KOPT-K1 (cell line): ENCODE measurements around the gene ATP5ME.

ENCODE experiments used
- H3K27ac ChIP-seq: fragments of 200-600 bp; sonication (generic); 2 replicates; pipeline ENCODE4 v1.5.1; 2016; ENCODE audit warnings: antibody characterized with exemption, mild to moderate bottlenecking, low read depth, low read length; ENCODE audit not compliant: poor library complexity, severe bottlenecking
- H3K36me3 ChIP-seq: fragments of 200-600 bp; sonication (generic); 2 replicates; pipeline ENCODE4 v1.5.1; 2017; ENCODE audit warnings: antibody characterized with exemption, mild to moderate bottlenecking, low read length, moderate library complexity; ENCODE audit not compliant: insufficient read depth
- H3K9me3 ChIP-seq: fragments of 200-600 bp; sonication (generic); 2 replicates; pipeline ENCODE4 v1.5.1; 2017; ENCODE audit warnings: antibody characterized with exemption, low read length, mild to moderate bottlenecking; ENCODE audit not compliant: insufficient read depth, poor library complexity, severe bottlenecking

Gene ATP5ME

DNA sequence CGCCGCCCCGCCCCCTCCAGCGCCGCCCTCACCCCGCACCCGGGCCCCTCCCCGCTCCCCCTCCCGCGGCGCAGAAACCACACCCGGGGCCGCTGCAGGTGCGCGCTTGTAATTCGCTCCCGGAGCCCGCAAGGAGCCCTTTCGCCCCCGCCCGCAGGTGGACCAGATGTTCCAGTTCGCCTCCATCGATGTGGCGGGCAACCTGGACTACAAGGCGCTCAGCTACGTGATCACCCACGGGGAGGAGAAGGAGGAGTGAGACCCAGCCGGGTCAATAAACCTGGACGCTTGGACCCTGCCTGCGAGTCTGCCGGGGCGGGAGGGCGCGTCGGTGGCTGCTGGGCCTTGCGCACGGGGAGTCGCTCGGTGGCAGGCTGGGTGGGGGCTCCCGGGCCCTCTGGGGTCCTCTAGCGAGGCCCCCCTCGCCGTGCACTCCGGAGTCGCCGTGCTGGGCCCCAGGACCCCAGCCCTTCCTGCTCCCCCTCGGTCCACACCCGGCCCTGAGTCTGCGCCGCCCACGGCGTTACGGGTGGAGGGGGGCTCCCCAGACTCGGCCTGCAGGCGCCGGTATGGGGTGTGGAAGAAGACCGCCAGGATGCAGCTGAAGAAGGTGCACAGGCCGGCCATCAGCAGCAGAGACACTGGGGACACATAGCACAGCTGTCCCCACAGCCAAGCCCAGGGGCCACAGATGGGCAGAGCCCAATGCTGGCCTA lies 7.8 kb upstream of the ATP5ME start:
- Histone ChIP-seq H3K9me3 (no peaks in the 10 kb centered on the region), H3K27ac (no peak overlapping the region), H3K36me3 (no peaks in the 10 kb centered on the region)

DNA sequence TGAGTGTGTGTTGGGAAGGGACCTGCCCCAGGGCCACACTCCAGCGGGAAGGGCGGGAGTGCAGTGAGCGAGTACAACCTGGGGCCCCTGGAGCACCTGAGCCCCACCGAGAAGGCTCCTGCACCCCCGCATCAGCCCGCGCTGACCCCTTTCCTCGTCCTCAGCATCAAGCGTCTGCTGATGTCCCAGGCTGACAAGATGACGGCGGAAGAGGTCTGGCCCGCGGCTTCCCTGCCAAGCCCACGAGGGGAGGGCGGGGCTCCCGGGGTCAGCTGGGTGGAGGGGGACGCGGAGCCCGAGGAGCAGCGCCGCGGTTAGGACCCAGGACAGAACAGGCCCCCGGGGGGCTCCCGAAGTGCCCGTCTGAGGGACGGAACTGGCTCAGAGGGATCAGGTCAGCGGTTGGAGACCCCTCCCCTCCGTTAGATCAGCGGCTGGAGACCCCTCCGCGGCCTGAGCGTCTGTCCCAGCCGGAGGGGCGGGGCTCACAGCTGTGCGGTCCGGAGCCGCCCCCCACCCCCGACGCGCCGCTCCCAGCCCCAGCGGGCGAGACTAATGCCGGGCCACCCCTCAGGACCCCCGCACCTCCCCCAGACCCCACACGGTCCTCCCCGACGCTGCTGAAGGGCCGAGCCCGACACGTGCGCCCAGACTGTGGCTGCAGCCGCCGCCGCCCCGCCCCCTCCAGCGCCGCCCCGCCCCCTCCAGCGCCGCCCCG lies 7.0 kb upstream of the ATP5ME start:
- no peak overlapping the region for H3K27ac ChIP-seq
- H3K36me3 ChIP-seq: no peaks in the 10 kb centered on the region

DNA sequence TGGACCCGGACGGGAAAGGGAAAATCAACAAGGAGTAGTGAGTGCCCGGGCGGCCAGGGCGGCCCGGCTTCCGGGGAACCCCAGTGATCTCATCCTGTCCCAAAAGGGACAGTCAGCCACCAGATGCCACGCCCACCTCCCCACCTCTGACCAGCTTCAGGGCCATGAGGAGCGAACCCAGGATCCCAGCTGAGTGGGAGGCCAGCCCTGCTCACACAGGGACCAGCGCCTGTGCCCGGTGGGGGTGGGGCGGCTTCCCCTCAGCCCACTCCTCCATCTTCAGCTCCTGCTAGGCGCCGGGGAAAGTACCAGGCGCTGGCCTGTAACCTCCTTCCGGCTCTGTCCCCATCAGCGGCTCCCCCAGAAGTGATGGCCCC lies 6.5 kb upstream of the ATP5ME start:
- Histone ChIP-seq H3K36me3 (no peaks in the 10 kb centered on the region), H3K27ac (no peak overlapping the region), H3K9me3 (no peaks in the 10 kb centered on the region)

More for the DNA sequence above, 7.0 kb upstream of the ATP5ME start:
- no peaks in the 10 kb centered on the region for H3K9me3 ChIP-seq

DNA sequence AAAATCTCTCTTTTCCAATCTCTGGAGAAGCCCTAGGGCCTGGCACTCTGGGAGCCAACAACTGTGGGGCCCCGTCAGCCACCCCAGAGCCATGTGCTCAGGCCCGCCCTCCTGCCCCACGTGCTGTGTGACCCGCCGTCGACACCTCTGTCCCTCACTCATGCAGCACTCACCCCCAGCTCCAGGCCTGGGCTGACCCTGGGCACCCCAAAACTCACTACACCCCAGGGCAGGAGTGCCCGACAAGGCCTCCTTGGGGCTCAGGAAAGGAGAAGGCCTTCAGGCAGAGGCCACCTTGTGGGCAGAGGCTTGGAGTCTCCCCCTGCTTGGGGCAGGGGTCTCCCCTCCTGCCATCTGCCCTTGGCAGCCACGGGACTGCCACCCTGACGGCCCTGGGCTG lies 6.0 kb upstream of the ATP5ME start:
- Histone ChIP-seq H3K9me3 (no peaks in the 10 kb centered on the region), H3K36me3 (no peaks in the 10 kb centered on the region), H3K27ac (no peak overlapping the region)

DNA sequence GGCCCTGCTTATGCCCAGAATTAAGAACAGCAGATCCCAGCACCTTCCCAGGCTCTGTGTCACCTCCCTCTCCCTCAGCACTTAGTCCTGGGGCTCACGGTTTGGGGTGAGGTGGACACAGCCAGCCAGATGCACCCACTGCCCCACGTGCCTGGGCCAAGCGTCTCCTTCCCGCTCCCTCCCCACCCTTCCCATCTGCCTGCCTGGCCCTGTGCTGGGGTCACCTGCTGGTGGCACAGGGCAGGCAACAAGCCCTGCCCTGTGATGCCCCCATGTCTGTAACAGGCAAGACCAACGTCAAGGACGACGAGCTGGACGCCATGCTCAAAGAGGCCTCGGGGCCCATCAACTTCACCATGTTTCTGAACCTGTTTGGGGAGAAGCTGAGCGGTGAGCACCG lies 5.6 kb upstream of the ATP5ME start:
- no peaks in the 10 kb centered on the region for H3K9me3 ChIP-seq
- H3K27ac ChIP-seq: no peak overlapping the region
- no peaks in the 10 kb centered on the region for H3K36me3 ChIP-seq

DNA sequence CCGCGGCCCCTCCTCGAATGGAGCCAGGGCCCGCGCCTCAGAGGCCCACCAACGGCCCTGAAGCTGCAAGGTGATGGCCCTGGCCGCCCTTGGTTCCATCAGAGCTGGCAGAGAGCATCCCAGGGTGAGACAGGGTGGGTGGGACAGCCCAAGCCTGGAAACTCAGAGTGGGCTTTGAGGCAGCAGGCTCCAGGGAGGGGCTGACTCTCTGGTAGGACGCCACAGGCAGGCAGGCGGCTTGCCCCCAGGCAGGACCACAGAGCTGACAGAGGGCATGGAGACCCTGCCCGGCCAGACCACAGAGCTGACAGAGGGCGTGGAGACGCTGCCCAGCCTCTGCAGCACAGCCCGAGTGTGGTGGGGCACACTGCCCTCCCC lies 5.0 kb upstream of the ATP5ME start:
- Histone ChIP-seq H3K9me3 (no peaks in the 10 kb centered on the region), H3K27ac (no peak overlapping the region), H3K36me3 (no peaks in the 10 kb centered on the region)

DNA sequence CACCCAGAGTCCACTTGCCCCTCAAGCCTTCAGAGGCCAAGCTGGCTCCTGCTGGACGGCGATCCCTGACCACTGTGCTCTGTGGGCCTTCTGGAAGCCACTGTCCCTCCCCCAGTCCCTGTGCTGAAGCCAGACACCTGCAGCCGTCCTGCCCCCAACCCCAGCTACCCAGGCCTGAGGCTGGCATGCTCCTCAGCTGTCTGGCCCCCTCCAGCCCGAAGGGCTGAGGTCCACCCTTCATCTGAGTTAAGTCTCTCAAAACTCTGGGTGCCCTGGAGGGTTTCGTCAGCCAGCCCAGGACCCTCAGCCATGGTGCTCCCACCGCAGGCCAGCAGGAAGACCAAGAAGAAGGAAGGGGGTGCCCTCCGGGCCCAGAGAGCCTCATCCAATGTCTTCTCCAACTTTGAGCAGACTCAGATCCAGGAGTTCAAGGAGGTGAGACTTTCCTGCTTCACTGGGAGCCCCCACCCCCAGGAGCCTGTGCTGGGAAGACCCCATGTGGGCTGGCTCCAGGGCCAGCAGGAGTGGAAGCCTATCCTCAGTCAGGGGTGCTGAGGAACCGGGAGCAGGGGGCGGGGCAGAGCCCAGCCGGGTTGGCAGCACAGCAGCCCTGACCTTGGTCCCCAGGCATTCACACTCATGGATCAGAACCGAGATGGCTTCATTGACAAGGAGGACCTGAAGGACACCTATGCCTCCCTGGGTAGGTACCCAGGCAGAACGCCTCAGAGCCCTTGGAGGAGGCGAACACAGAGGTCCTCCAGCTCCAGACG lies 4.4 kb upstream of the ATP5ME start:
- Histone ChIP-seq H3K9me3 (no peaks in the 10 kb centered on the region), H3K27ac (no peak overlapping the region), H3K36me3 (no peaks in the 10 kb centered on the region)

DNA sequence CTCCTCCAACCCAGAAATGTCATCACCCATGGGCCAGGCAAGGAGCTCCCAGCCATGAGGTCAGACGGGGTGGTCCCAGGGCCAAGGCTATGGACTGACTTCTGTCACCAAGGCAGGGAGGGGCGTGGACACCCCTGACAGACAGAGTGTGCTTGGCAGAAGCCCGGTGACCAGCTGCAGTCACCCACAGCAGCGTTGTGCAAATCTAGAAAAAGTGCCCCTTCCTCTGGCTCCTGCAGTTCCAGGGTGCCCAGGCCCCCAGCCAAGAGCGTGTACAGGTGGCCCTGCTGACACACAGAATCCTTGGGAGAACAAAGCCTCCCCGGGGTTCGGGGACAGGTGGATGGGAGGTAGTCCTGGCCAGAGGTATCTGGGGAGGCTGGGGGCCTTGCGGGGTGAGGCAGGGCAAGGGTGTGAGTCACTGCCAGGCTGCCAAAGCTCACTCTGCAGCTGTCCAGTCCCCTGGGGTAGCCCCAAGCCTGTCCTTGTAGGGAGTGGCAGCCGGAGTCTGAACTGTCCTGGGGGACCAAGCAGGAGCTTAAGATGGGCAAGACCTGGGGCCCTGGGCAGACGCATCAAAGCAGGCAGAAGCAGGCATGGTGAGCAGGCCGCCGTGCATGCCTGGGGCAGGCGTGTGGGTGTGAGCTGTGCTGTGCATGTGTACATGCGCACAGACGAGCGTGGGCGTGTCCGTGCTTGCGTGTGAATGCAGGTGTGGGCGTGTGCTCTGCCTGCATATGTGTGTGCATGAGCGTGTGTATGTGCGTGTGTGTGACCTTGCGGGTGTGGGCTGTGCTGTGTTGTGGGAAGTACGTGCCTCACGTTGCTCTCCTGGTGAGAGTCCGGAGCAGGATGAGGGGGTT lies 3.6 kb upstream of the ATP5ME start:
- H3K27ac ChIP-seq: no peak overlapping the region
- H3K9me3 ChIP-seq: no peaks in the 10 kb centered on the region
- H3K36me3 ChIP-seq: peaks cover 4% of the 10 kb centered on the region

DNA sequence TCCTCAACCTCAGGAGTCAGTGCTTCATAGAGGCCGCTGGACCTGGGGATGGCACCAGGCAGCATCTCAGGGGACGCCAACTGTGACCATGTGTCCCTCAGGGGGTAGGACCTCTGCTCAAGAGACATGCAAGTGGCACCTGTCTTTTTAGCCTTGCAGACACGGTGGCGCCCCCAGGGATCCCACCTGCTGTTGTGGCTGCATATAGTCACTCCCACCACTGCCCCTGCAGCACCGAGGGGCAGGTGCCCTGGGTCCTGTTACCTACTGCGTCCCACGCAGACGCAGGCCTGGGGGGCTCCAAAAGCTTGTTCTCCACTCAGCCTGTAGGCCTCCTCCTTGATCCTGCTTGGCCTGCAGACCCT lies 2.8 kb upstream of the ATP5ME start:
- H3K9me3 ChIP-seq: no peaks in the 10 kb centered on the region
- H3K27ac ChIP-seq: no peak overlapping the region
- peaks cover 12% of the 10 kb centered on the region for H3K36me3 ChIP-seq

DNA sequence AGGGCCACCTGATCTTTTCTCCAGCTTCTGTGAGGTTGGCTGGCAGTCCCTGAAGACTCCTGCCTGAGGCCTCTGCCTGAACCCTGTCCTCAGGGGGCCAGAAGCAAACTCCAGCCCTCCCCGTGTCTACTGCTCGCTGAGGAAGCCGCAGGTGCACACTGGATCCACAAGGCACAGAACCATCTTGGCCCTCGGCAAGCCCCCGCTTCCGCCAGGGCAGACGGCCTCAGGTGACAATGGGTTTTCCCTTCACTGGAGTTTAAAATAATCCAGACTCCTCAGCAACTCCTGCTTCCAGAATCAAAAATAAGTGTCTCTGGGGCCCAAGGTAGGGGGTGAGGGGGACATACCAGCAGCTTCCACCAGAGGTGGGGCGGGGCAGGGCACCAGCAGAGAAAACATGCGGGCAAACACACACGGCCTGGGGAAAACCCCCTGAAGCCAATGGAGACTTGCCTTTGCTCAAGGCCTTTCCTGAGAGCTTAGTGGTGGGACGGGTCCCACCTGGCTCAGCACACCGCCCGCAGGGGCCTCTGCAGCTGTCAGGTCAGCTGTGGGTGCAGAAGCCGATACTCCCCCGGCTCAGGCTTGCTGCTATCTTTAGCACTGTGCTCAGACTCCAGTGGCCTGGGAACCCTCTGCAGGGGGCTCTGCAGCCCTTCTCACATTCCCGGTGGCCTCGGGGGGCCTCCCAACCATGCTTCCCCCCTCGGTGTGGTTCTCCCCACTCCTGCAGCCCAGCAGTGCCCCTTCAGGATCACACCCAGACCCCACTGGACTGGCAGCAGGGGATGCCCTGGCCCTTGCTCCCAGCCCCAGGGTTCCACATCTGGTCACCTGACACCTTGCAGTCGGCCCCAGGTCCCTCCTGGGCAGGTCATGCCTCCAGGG lies 2.1 kb upstream of the ATP5ME start:
- Histone ChIP-seq H3K36me3 (peaks cover 18% of the 10 kb centered on the region), H3K27ac (no peak overlapping the region), H3K9me3 (no peaks in the 10 kb centered on the region)

DNA sequence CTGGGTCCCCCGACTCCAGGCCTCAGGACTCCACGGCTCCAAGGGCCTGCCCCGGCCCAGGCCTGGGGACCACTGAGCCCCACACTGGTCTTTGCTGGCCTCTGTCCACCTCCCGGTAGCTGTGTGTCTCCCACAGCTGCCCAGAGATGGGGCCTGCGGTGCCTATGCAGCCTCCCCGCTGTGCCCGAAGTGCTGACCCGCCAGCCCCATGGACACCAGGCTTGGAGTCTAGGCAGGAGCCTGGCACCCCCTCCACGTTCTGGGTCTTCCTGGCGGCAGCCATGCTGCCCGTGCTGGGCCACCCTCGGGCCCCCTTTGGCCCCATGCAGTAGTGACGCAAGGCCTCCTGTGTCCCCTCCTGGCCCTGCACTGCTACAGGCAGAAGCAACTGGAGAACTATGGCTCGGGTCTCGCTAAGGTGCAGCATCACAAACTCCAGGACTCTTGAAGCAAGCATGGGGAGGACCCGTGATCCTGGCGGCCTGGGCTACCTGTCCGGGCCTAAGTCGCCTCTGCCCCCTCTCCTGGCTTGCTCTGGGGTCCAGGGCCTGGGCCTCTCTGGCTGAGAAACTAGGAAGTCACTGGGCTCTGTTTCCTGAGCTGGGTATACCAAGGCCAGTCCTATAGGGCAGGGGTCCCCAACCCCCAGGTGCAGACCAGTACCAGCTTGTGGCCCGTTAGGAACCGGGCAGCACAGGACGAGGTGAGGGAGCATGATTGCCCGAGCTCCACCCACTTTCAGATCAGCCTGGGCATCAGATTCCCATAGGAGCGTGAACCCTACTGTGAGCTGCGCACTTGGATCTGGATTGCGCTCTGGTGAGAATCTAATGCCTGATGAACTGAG lies 1.2 kb upstream of the ATP5ME start:
- no peaks in the 10 kb centered on the region for H3K9me3 ChIP-seq
- H3K36me3 ChIP-seq: peaks cover 28% of the 10 kb centered on the region
- peak overlapping the region; percentile 94 for H3K27ac ChIP-seq

DNA sequence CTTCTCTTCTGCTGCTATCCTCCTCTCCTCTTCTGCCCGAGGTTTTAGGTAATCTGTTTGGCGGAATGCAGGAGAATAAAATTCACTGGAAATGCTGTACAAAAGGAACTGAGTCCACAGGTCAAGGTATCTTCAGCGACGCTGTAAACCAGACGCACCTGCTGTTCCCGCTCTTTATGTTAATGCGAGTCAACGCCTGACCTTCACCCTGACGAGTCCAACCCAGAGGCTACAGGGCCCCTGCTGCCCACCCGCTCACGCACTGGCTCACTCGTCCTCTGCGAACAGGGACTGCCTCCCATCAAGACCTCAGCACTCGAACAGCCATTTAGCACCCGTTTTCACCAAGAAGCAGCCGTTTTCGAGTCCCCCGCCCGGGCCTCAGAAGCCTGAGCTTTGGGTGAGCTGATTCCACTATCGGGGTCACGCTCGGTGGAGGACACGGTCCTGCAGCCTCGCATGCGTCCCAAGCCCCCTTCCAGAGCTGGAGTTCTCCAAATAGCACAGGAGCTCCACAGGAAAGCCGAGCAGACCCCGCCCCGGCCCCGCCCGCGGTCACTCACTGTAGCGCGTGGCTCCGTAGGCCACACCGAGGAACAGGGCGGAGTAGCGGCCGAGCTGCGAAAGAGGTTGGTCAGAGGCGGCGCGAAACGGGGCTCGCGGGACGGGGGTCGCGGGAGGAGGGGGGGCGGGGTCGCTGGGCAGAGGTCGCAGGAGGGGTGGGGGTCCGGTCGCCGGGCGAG lies 556 bp downstream of the ATP5ME start:
- Histone ChIP-seq H3K9me3 (no peaks in the 10 kb centered on the region), H3K27ac (peak overlapping the region; percentile 94), H3K36me3 (peaks cover 28% of the 10 kb centered on the region)

DNA sequence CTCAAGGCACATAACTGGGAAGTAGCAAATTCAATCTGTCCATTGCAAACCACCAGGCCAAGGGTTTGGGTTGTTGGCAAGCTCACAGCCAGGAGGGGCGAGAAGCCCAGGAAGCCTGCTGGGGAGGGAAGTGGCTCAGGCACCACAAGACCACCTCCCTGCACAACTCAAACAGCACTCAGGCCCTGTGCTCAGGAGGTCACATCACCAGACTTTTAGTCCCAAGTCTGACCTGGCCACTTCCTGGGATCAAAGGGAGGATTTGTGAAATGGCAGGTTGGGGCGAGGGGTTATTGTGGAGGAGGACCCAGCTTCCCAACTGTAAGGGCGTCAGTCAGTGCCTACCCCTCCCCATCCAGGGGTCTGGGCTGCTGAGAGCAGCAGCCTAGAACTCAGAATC lies 2.3 kb downstream of the ATP5ME start:
- Histone ChIP-seq H3K27ac (no peak overlapping the region), H3K36me3 (peaks cover 28% of the 10 kb centered on the region), H3K9me3 (no peaks in the 10 kb centered on the region)
